OCI-LY3 (cell line): ENCODE measurements around the gene FZD4.

ENCODE experiments used
- CTCF ChIP-seq: fragments of 200-600, 300-600 bp; sonication (generic); IDR thresholded peaks from 2 replicates; pipeline ENCODE4 v1.5.1; 2014; ENCODE audit warnings: antibody characterized with exemption, low read length, low read depth
- EZH2phosphoT487 ChIP-seq: fragments of 200-600 bp; shearing (Covaris generic); IDR thresholded peaks from 2 replicates; pipeline ENCODE4 v1.6.1; 2018; ENCODE audit warnings: antibody characterized with exemption, mixed run types, low read depth

DNA sequence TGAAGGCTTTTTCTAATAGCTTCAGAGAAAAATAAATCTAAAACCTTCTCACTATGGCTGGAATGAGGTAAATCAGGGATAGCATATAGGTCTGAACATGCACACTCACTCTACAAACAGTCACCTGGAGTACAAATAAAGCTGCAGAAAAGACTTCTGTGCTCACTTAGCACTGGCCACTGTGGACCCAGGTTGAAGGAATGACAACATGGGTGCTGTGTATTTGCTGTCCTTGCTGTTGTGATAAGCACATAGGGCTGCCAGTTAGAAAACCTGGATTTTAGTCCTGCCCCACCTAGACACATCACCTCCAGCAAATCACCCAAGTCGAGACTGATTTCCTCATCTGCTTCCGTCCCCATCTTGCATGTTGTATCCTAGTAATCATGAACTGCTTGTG is 51.2 kb downstream of the FZD4 start:
- TF ChIP-seq CTCF, result no peak
- no peak for TF ChIP-seq EZH2phosphoT487
